Measurements from ENCODE around the gene HNRNPAB.
"Not testable (repeated sequence)": the region's sequence is repeated elsewhere in the genome, so short reads cannot be mapped to it uniquely, and the experiment has no call there.

HNRNPAB gene

GRCh38 chr5:178227138-178227659, 22.9 kb downstream of the HNRNPAB start:
- TF ChIP-seq, protein P1, sequence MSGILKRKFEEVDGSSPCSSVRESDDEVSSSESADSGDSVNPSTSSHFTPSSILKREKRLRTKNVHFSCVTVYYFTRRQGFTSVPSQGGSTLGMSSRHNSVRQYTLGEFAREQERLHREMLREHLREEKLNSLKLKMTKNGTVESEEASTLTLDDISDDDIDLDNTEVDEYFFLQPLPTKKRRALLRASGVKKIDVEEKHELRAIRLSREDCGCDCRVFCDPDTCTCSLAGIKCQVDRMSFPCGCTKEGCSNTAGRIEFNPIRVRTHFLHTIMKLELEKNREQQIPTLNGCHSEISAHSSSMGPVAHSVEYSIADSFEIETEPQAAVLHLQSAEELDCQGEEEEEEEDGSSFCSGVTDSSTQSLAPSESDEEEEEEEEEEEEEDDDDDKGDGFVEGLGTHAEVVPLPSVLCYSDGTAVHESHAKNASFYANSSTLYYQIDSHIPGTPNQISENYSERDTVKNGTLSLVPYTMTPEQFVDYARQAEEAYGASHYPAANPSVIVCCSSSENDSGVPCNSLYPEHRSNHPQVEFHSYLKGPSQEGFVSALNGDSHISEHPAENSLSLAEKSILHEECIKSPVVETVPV (CRISPR knock-in tag; IDR thresholded peaks at IDR 0.05): no peak
- TF ChIP-seq ZC3H10 (CRISPR knock-in tag; IDR thresholded peaks at IDR 0.05) (no peak), ZFP30 (CRISPR knock-in tag; IDR thresholded peaks at IDR 0.05) (no peak), ZNF565 (CRISPR knock-in tag; conservative IDR thresholded peaks at IDR 0.05; ENCODE audit: low read depth) (no peak), RARB (CRISPR knock-in tag; IDR thresholded peaks at IDR 0.05) (no peak), ESRRG (CRISPR knock-in tag; IDR thresholded peaks at IDR 0.05) (no peak), PPARA (CRISPR knock-in tag; IDR thresholded peaks at IDR 0.05; ENCODE audit: borderline replicate concordance) (no peak), ARNTL (CRISPR knock-in tag; IDR thresholded peaks at IDR 0.05; ENCODE audit: borderline replicate concordance, low read depth) (no peak), ZFP3 (CRISPR knock-in tag; IDR thresholded peaks at IDR 0.05) (no peak), ZNF8 (CRISPR knock-in tag; IDR thresholded peaks at IDR 0.05) (no peak)

GRCh38 chr5:178227929-178228328, 23.6 kb downstream of the HNRNPAB start:
- no peak for TF ChIP-seq RARB (CRISPR knock-in tag; IDR thresholded peaks at IDR 0.05)
- TF ChIP-seq, protein P2, sequence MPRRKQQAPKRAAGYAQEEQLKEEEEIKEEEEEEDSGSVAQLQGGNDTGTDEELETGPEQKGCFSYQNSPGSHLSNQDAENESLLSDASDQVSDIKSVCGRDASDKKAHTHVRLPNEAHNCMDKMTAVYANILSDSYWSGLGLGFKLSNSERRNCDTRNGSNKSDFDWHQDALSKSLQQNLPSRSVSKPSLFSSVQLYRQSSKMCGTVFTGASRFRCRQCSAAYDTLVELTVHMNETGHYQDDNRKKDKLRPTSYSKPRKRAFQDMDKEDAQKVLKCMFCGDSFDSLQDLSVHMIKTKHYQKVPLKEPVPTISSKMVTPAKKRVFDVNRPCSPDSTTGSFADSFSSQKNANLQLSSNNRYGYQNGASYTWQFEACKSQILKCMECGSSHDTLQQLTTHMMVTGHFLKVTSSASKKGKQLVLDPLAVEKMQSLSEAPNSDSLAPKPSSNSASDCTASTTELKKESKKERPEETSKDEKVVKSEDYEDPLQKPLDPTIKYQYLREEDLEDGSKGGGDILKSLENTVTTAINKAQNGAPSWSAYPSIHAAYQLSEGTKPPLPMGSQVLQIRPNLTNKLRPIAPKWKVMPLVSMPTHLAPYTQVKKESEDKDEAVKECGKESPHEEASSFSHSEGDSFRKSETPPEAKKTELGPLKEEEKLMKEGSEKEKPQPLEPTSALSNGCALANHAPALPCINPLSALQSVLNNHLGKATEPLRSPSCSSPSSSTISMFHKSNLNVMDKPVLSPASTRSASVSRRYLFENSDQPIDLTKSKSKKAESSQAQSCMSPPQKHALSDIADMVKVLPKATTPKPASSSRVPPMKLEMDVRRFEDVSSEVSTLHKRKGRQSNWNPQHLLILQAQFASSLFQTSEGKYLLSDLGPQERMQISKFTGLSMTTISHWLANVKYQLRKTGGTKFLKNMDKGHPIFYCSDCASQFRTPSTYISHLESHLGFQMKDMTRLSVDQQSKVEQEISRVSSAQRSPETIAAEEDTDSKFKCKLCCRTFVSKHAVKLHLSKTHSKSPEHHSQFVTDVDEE (CRISPR knock-in tag; IDR thresholded peaks at IDR 0.05): no peak
- no peak for TF ChIP-seq ESRRG (CRISPR knock-in tag; IDR thresholded peaks at IDR 0.05)
- no peak for ATAC-seq

More at GRCh38 chr5:178227138-178227659, 22.9 kb downstream of the HNRNPAB start:
- ATAC-seq: no peak

GRCh38 chr5:178228609-178229008, 24.3 kb downstream of the HNRNPAB start:
- ATAC-seq: no peak
- TF ChIP-seq PATZ1 (CRISPR knock-in tag; IDR thresholded peaks at IDR 0.05; ENCODE audit: borderline replicate concordance) (no peak), POU6F1 (CRISPR knock-in tag; IDR thresholded peaks at IDR 0.05; ENCODE audit: borderline replicate concordance, low read depth) (no peak), ARNTL (CRISPR knock-in tag; IDR thresholded peaks at IDR 0.05; ENCODE audit: borderline replicate concordance, low read depth) (no peak), OSR1 (CRISPR knock-in tag; IDR thresholded peaks at IDR 0.05) (no peak), GLIS3 (CRISPR knock-in tag; IDR thresholded peaks at IDR 0.05) (no peak)
- TF ChIP-seq, protein P1 (CRISPR knock-in tag; IDR thresholded peaks at IDR 0.05): no peak
- TF ChIP-seq, protein P3, sequence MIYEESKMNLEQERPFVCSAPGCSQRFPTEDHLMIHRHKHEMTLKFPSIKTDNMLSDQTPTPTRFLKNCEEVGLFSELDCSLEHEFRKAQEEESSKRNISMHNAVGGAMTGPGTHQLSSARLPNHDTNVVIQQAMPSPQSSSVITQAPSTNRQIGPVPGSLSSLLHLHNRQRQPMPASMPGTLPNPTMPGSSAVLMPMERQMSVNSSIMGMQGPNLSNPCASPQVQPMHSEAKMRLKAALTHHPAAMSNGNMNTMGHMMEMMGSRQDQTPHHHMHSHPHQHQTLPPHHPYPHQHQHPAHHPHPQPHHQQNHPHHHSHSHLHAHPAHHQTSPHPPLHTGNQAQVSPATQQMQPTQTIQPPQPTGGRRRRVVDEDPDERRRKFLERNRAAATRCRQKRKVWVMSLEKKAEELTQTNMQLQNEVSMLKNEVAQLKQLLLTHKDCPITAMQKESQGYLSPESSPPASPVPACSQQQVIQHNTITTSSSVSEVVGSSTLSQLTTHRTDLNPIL (CRISPR knock-in tag; IDR thresholded peaks at IDR 0.05; ENCODE audit: low read depth): no peak

DNA sequence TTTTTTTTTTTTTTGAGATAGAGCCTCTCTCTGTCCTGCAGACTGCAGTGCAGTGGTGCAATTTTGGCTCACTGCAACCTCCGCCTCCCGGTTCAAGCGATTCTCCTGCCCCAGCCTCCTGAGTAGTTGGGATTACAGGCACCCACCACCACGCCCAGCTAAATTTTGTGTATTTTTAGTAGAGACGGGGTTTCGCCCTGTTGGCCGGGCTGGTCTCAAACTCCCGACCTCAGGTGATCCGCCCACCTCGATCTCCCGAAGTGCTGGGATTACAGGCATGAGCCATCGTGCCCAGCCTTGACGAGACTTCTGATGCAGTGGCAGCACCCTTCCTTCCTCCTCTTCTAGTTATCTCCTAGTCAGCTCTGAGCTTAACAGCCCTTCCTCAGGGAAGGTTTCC, 24.8 kb downstream of the HNRNPAB start:
- not testable (repeated sequence) for ATAC-seq
